A549 (cell line): ENCODE results near the gene CDIP1. TPM values are rescaled to one million over a fixed set of nuclear protein-coding genes. Genes with fewer than 3 reads are reported as not detected.

Source experiments
- ATAC-seq, 2 experiments: fragments of 200-7000 bp in 1 of 2; fragments of >200 bp in 1 of 2; cut with Nextera tagmentation in 1 of 2; cut with Tn5 transposase in 1 of 2; 3 replicates each; pipeline versions ENCODE4 v1.8.0 to v1.9.1; 2018 to 2020; ENCODE audit warnings: mild to moderate bottlenecking in 1 of 2, moderate library complexity in 1 of 2
- CTCF ChIA-PET: fragments of 300-600 bp; sonication (Branson Sonifier 250); formaldehyde crosslinking; extraction: SDS; loops from one replicate; lab custom pipeline; 2021; ENCODE audit warnings: antibody characterized with exemption, inconsistent platforms; lab: Yijun Ruan, JAX
- POLR2A ChIA-PET: fragments of 350-600 bp; formaldehyde crosslinking; extraction: SDS; loops from one replicate; lab custom pipeline; 2021; ENCODE audit warnings: antibody characterized with exemption, inconsistent platforms; lab: Yijun Ruan, JAX
- DNase-seq, 2 experiments: peaks; one replicate each; pipeline versions ENCODE4 v3.0.0 to v3.0.0-alpha.2; 2011 to 2016; ENCODE audit warnings: low read depth in 1 of 2, low spot score in 1 of 2
- FAIRE-seq: peaks from 2 replicates; lab custom pipeline; 2011; peaks lifted over from hg19 to GRCh38; lab: Jason Lieb, UNC
- H3K27ac ChIP-seq, 2 experiments: fragments of >200 bp; sonication (Bioruptor Twin); formaldehyde crosslinking; 3 replicates each; pipeline ENCODE4 v1.5.1; 2016 to 2017
- H3K4me1 ChIP-seq: fragments of >200 bp; sonication (Bioruptor Twin); formaldehyde crosslinking; 3 replicates; pipeline ENCODE4 v1.6.1; 2016
- H3K4me2 ChIP-seq: fragments of >200 bp; sonication (Bioruptor Twin); formaldehyde crosslinking; 3 replicates; pipeline ENCODE4 v1.6.1; 2016
- H3K4me3 ChIP-seq: fragments of >200 bp; sonication (Bioruptor Twin); formaldehyde crosslinking; 3 replicates; pipeline ENCODE4 v1.5.1; 2016
- H3K9me3 ChIP-seq: fragments of >200 bp; sonication (Bioruptor Twin); formaldehyde crosslinking; 3 replicates; pipeline ENCODE4 v1.6.1; 2016
- BHLHE40 ChIP-seq: IDR thresholded peaks from 2 replicates; pipeline ENCODE4 v1.6.1; 2012; ENCODE audit warnings: low read depth, low read length, inconsistent platforms
- CBX2 ChIP-seq: fragments of 200-600 bp; sonication (generic); IDR thresholded peaks from 2 replicates; pipeline ENCODE4 v1.6.1; 2016; ENCODE audit warnings: low read depth, mild to moderate bottlenecking, borderline replicate concordance
- CHD2 ChIP-seq: fragments of 150-350 bp; IDR thresholded peaks from 2 replicates; pipeline ENCODE4 v1.6.1; 2014; ENCODE audit warnings: low read length; ENCODE audit not compliant: partially characterized antibody
- CHD4 ChIP-seq: fragments of 200-600 bp; sonication (generic); IDR thresholded peaks from 2 replicates; pipeline ENCODE4 v1.6.1; 2016; ENCODE audit warnings: antibody characterized with exemption, mild to moderate bottlenecking, borderline replicate concordance
- FOSB ChIP-seq: fragments of 250-450 bp; sonication (Bioruptor Pico); IDR thresholded peaks from 2 replicates; pipeline ENCODE4 v1.5.0; 2020; ENCODE audit warnings: mild to moderate bottlenecking, moderate library complexity
- HEYL ChIP-seq: fragments of 250-450 bp; sonication (Bioruptor Pico); IDR thresholded peaks from 2 replicates; pipeline ENCODE4 v1.8.0; 2021; ENCODE audit warnings: mild to moderate bottlenecking, moderate library complexity
- HOXA7 ChIP-seq: fragments of 250-450 bp; sonication (Bioruptor Pico); IDR thresholded peaks from 2 replicates; pipeline ENCODE4 v1.5.0; 2020; ENCODE audit warnings: mild to moderate bottlenecking, moderate library complexity
- HOXB5 ChIP-seq: fragments of 250-450 bp; sonication (Bioruptor Pico); IDR thresholded peaks from 2 replicates; pipeline ENCODE4 v1.5.0; 2020; ENCODE audit warnings: mild to moderate bottlenecking, moderate library complexity
- JUNB ChIP-seq: fragments of >200 bp; sonication (Bioruptor Twin); formaldehyde crosslinking; IDR thresholded peaks from 2 replicates; pipeline ENCODE4 v1.6.1; 2016
- MAFK ChIP-seq: fragments of 450-650 bp; IDR thresholded peaks from 2 replicates; pipeline ENCODE4 v1.6.1; 2014; ENCODE audit not compliant: partially characterized antibody
- MAZ ChIP-seq: fragments of 150-350 bp; IDR thresholded peaks from 2 replicates; pipeline ENCODE4 v1.6.1; 2014; ENCODE audit warnings: antibody characterized with exemption, low read depth, low read length, borderline replicate concordance
- NPAS2 ChIP-seq: fragments of 250-450 bp; sonication (Bioruptor Pico); IDR thresholded peaks from 2 replicates; pipeline ENCODE4 v1.8.0; 2022; ENCODE audit warnings: mild to moderate bottlenecking, moderate library complexity, borderline replicate concordance
- NR3C1 ChIP-seq: fragments of >200 bp; sonication (Bioruptor Twin); formaldehyde crosslinking; IDR thresholded peaks from 3 replicates; pipeline ENCODE4 v1.6.1; 2017
- PBX3 ChIP-seq: IDR thresholded peaks from 2 replicates; pipeline ENCODE4 v1.6.1; 2012
- PHF8 ChIP-seq: fragments of 200-600 bp; sonication (generic); IDR thresholded peaks from 2 replicates; pipeline ENCODE4 v1.6.1; 2016; ENCODE audit warnings: low read depth, mild to moderate bottlenecking, antibody characterized with exemption, moderate library complexity, borderline replicate concordance
- POLR2A ChIP-seq: IDR thresholded peaks from 2 replicates; pipeline ENCODE4 v1.6.1; 2012; ENCODE audit warnings: mild to moderate bottlenecking, low read length
- RFX5 ChIP-seq: fragments of 450-650 bp; IDR thresholded peaks from 2 replicates; pipeline ENCODE4 v1.7.1; 2014; ENCODE audit warnings: antibody characterized with exemption, mild to moderate bottlenecking, moderate library complexity
- SREBF2 ChIP-seq: fragments of 450-650 bp; IDR thresholded peaks from 2 replicates; pipeline ENCODE4 v1.6.1; 2014; ENCODE audit warnings: mild to moderate bottlenecking, moderate library complexity
- WGBS: methylation state at CpG from one replicate; pipeline ENCODE4 v1.1.6; 2017; ENCODE audit errors: missing lambda C conversion rate; 5-methylcytosine and 5-hydroxymethylcytosine counted together
- polyA plus RNA-seq, 4 experiments: library from polyadenylated mRNA; depleted of rRNA in 3 of 4; stranded (reverse); fragments of >200 nt; fragmentation: RNase III in 1 of 4; extraction: RNeasy Plus Mini Kit Qiagen cat#74134 plus additional on column Dnase treatment in 1 of 4; gene quantifications; 2 replicates in 3 of 4; 3 replicates in 1 of 4; pipeline ENCODE4 v1.2.3, GENCODE V29; 2011 to 2017
- TF ChIP-seq, protein P1 (sequence below): fragments of >200 bp; sonication (Bioruptor Twin); formaldehyde crosslinking; IDR thresholded peaks from 3 replicates; pipeline ENCODE4 v1.6.1; 2016
- TF ChIP-seq, protein P2 (sequence below): IDR thresholded peaks from 2 replicates; pipeline ENCODE4 v1.6.1; 2012; ENCODE audit warnings: low read depth, borderline replicate concordance
- TF ChIP-seq, protein P3 (sequence below): fragments of 250-450 bp; sonication (Bioruptor Pico); IDR thresholded peaks from 2 replicates; pipeline ENCODE4 v1.5.0; 2021; ENCODE audit warnings: mild to moderate bottlenecking, moderate library complexity, borderline replicate concordance

Gene CDIP1
- polyA plus RNA-seq, 2 of the 4 experiments (the other 2 are of a cell fraction), result 3.7 to 8.4 TPM

GRCh38 chr16:4465977-4466779, 72.4 kb downstream of the CDIP1 start:
- no peak for ATAC-seq

DNA sequence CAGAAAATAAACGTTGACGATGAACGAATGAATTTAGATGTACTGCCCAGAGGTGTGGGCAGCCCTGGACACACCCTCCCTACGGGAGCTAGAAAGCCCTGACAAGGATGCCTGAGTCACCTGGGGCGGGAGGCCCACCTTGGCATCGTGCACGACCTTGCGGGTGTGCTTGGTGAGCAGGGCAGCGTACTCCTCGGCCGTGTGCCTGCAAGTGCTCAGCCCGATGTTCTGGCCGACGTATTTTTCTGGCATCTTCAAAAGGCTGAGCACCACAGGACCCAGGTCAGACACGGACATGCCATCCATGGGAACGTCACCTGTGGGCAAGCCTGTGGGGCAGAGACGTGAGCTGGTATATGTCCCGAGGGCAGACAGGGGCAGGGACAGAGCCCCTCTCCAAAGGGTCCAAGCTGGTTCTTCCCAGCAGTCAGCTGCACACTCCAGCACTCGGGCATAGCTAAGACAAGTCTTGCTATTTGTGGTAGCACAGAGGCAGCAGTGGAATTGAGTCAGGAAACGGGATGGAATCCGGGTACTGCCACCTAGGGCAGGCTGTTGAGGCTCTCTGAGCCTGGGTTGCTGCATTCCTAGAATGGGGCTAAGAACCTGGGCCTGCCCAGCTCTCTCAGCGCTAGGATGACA, 74.9 kb downstream of the CDIP1 start:
- DNase-seq (no peak), FAIRE-seq (no peak), ATAC-seq (peak; percentile 6 to 23; a peak in 3 of 6 replicates)
- ChIA-PET POLR2A (interaction anchor here (0.5 kb wide), 1 partner anchor 25 kb away, joined by 4 read pairs; no protein-coding TSS in a partner anchor), CTCF (interaction anchor here (1.2 to 1.8 kb wide), 2 partner anchors 9 to 13 kb away, joined by 3 to 8 read pairs; no protein-coding TSS in a partner anchor)
- WGBS, result 84% methylated on average over 22 of the region's 22 CpGs
- Histone ChIP-seq H3K4me1 (peaks cover 12% of the 10 kb centered on the region; the same call in 1 of the 3 replicates), H3K4me3 (no peak overlapping the region), H3K4me2 (0 out of 3 replicates have a peak overlapping the region, but pooled peaks have one; percentile 3), H3K9me3 (no peaks in the 10 kb centered on the region), H3K27ac (peak overlapping the region in 1 of 2 experiments; percentile 41; a peak in 2 of 6 replicates)
- TF ChIP-seq MAFK (no peak), PHF8 (no peak), JUNB (no peak), NR3C1 (no peak), NPAS2 (CRISPR knock-in tag) (no peak), MAZ (no peak), FOSB (CRISPR knock-in tag) (no peak)

More at GRCh38 chr16:4465977-4466779, 72.4 kb downstream of the CDIP1 start:
- 95% methylated on average over 31 of the region's 32 CpGs for WGBS
- Histone ChIP-seq H3K27ac (no peak overlapping the region), H3K4me1 (peaks cover 12% of the 10 kb centered on the region; the same call in 1 of the 3 replicates), H3K9me3 (no peaks in the 10 kb centered on the region), H3K4me3 (no peak overlapping the region), H3K4me2 (no peak overlapping the region)
- ChIA-PET CTCF (interaction anchor here (1.2 kb wide), 2 partner anchors 10 to 51 kb away, joined by 3 to 4 read pairs; partner anchors contain the start of gene HMOX2), POLR2A (no interaction called here)
- FAIRE-seq, result no peak
- TF ChIP-seq SREBF2, result no peak
- TF ChIP-seq CHD4, result no peak
- TF ChIP-seq PBX3, result no peak
- no peak for TF ChIP-seq HOXB5 (CRISPR knock-in tag)
- TF ChIP-seq CHD2, result no peak
- TF ChIP-seq HOXA7 (CRISPR knock-in tag), result no peak
- TF ChIP-seq HEYL, result no peak
- TF ChIP-seq, protein P1, sequence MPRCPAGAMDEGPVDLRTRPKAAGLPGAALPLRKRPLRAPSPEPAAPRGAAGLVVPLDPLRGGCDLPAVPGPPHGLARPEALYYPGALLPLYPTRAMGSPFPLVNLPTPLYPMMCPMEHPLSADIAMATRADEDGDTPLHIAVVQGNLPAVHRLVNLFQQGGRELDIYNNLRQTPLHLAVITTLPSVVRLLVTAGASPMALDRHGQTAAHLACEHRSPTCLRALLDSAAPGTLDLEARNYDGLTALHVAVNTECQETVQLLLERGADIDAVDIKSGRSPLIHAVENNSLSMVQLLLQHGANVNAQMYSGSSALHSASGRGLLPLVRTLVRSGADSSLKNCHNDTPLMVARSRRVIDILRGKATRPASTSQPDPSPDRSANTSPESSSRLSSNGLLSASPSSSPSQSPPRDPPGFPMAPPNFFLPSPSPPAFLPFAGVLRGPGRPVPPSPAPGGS, result no peak
- DNase-seq, result no peak

- H3K4me3 ChIP-seq, result no peak overlapping the region
- no peaks in the 10 kb centered on the region for H3K9me3 ChIP-seq
- DNase-seq (peak in 1 of 2 experiments; percentile 31), FAIRE-seq (no peak), ATAC-seq (peak; percentile 39 to 60; a peak in 5 of 6 replicates)
- 85% methylated on average over 24 of the region's 27 CpGs for WGBS
- ChIA-PET POLR2A (interaction anchor here (1.2 kb wide), 1 partner anchor 15 kb away, joined by 4 read pairs; the partner anchor contains the start of gene HMOX2), CTCF (interaction anchor here (0.6 to 2.7 kb wide), 4 partner anchors 9 to 223 kb away, joined by 3 to 7 read pairs (median 4); no protein-coding TSS in a partner anchor)
- no peak overlapping the region for H3K27ac ChIP-seq
- H3K4me1 ChIP-seq, result peaks cover 12% of the 10 kb centered on the region; the same call in 1 of the 3 replicates
- no peak overlapping the region for H3K4me2 ChIP-seq
- TF ChIP-seq HEYL (no peak), BHLHE40 (no peak), POLR2A (no peak), RFX5 (no peak), NR3C1 (no peak), PBX3 (no peak), CBX2 (no peak)
- TF ChIP-seq, protein P2, sequence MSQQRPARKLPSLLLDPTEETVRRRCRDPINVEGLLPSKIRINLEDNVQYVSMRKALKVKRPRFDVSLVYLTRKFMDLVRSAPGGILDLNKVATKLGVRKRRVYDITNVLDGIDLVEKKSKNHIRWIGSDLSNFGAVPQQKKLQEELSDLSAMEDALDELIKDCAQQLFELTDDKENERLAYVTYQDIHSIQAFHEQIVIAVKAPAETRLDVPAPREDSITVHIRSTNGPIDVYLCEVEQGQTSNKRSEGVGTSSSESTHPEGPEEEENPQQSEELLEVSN, result no peak
- TF ChIP-seq, protein P3, sequence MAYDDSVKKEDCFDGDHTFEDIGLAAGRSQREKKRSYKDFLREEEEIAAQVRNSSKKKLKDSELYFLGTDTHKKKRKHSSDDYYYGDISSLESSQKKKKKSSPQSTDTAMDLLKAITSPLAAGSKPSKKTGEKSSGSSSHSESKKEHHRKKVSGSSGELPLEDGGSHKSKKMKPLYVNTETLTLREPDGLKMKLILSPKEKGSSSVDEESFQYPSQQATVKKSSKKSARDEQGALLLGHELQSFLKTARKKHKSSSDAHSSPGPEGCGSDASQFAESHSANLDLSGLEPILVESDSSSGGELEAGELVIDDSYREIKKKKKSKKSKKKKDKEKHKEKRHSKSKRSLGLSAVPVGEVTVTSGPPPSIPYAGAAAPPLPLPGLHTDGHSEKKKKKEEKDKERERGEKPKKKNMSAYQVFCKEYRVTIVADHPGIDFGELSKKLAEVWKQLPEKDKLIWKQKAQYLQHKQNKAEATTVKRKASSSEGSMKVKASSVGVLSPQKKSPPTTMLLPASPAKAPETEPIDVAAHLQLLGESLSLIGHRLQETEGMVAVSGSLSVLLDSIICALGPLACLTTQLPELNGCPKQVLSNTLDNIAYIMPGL (CRISPR knock-in tag), result no peak
These were observed 77.1 kb downstream of the CDIP1 start for GRCh38 chr16:4461250-4462085.
